ENCODE measurements around the gene AHI1. TPM values are rescaled to one million over a fixed set of nuclear protein-coding genes. Genes with fewer than 3 reads are reported as not detected.
A peak's percentile ranks its signal among the peaks of the same experiment; 100 is the strongest.

Gene AHI1
- total and polyA plus RNA-seq, 2 experiments from 2014 or later: 14.8 to 21.5 TPM

GRCh38 chr6:135530113-135530512, 32.6 kb upstream of the AHI1 start:
- H3K27ac ChIP-seq: no peak overlapping the region
- WGBS (ENCODE audit: low lambda C conversion rate, missing lambda C conversion rate): 62% methylated on average over 1 of the region's 1 CpG
- no peaks in the 10 kb centered on the region for H3K9me2 ChIP-seq (replicated peaks; ENCODE audit: insufficient read depth)
- no peak overlapping the region for H2AFZ ChIP-seq
- H3K4me3 ChIP-seq: no peak overlapping the region
- H3K4me2 ChIP-seq: no peak overlapping the region
- no peak for DNase-seq (ENCODE audit: low spot score)
- H3K27me3 ChIP-seq: no peaks in the 10 kb centered on the region
- H3K79me2 ChIP-seq: no peaks in the 10 kb centered on the region
- no peak for TF ChIP-seq CTCF (IDR thresholded peaks at IDR 0.05; ENCODE audit: poor library complexity)
- no peak for TF ChIP-seq EZH2phosphoT487 (IDR thresholded peaks at IDR 0.05; ENCODE audit: low read depth, severe bottlenecking, unreplicated experiment)
- TF ChIP-seq EZH2 (IDR thresholded peaks at IDR 0.05; ENCODE audit: borderline replicate concordance): no peak
- no peaks in the 10 kb centered on the region for H4K20me1 ChIP-seq (ENCODE audit: insufficient read depth, poor library complexity, severe bottlenecking)
- H3K36me3 ChIP-seq (replicated peaks; ENCODE audit: insufficient read depth, low read depth): no peaks in the 10 kb centered on the region
- no peaks in the 10 kb centered on the region for H3K4me1 ChIP-seq (ENCODE audit: insufficient read depth)
- no peaks in the 10 kb centered on the region for H3K9me3 ChIP-seq (ENCODE audit: low read depth)

GRCh38 chr6:135527960-135528249, 30.4 kb upstream of the AHI1 start:
- Histone ChIP-seq H3K9me3 (ENCODE audit: low read depth) (no peaks in the 10 kb centered on the region), H3K9me2 (replicated peaks; ENCODE audit: insufficient read depth) (no peaks in the 10 kb centered on the region), H3K4me2 (no peak overlapping the region), H3K4me3 (no peak overlapping the region), H3K27me3 (no peaks in the 10 kb centered on the region), H4K20me1 (ENCODE audit: insufficient read depth, poor library complexity, severe bottlenecking) (no peaks in the 10 kb centered on the region), H3K4me1 (ENCODE audit: insufficient read depth) (peaks cover 4% of the 10 kb centered on the region), H3K79me2 (no peaks in the 10 kb centered on the region), H3K36me3 (replicated peaks; ENCODE audit: insufficient read depth, low read depth) (no peaks in the 10 kb centered on the region), H3K27ac (no peak overlapping the region), H2AFZ (no peak overlapping the region)
- DNase-seq (ENCODE audit: low spot score): no peak
- no peak for TF ChIP-seq CTCF (IDR thresholded peaks at IDR 0.05; ENCODE audit: poor library complexity)
- TF ChIP-seq EZH2 (IDR thresholded peaks at IDR 0.05; ENCODE audit: borderline replicate concordance): no peak
- no peak for TF ChIP-seq EZH2phosphoT487 (IDR thresholded peaks at IDR 0.05; ENCODE audit: low read depth, severe bottlenecking, unreplicated experiment)

GRCh38 chr6:135527116-135527959, 29.8 kb upstream of the AHI1 start:
- Histone ChIP-seq H3K4me2 (no peak overlapping the region), H2AFZ (no peak overlapping the region), H3K27ac (peak overlapping the region; percentile 0), H3K4me1 (ENCODE audit: insufficient read depth) (peaks cover 4% of the 10 kb centered on the region), H4K20me1 (ENCODE audit: insufficient read depth, poor library complexity, severe bottlenecking) (no peaks in the 10 kb centered on the region), H3K9me2 (replicated peaks; ENCODE audit: insufficient read depth) (no peaks in the 10 kb centered on the region), H3K4me3 (no peak overlapping the region), H3K27me3 (no peaks in the 10 kb centered on the region), H3K36me3 (replicated peaks; ENCODE audit: insufficient read depth, low read depth) (no peaks in the 10 kb centered on the region), H3K9me3 (ENCODE audit: low read depth) (no peaks in the 10 kb centered on the region), H3K79me2 (no peaks in the 10 kb centered on the region)
- no peak for DNase-seq (ENCODE audit: low spot score)
- no peak for TF ChIP-seq CTCF (IDR thresholded peaks at IDR 0.05; ENCODE audit: poor library complexity)
- 73% methylated on average over 6 of the region's 6 CpGs for WGBS (ENCODE audit: low lambda C conversion rate, missing lambda C conversion rate)

Data from hepatocyte (in vitro differentiated cells).